Thoracic aorta (tissue), 2 donors: ENCODE data around the gene U2AF2. TPM values are rescaled to one million over a fixed set of nuclear protein-coding genes. Genes with fewer than 3 reads are reported as not detected.

Source experiments
- ATAC-seq: fragments of 150-250 bp; one replicate; pipeline ENCODE4 v1.8.0; 2017; ENCODE audit warnings: low read depth; ENCODE audit not compliant: insufficient number of reproducible peaks, low FRiP score
- DNase-seq: peaks from one replicate; pipeline ENCODE4 v3.0.0-alpha.2; 2020; ENCODE audit warnings: low spot score
- H3K27ac ChIP-seq, 2 donors: fragments of 200-600 bp; sonication (generic); 1 replicate in 1 of 2; 2 replicates in 1 of 2; pipeline ENCODE4 v1.5.1; 2016; ENCODE audit warnings: mild to moderate bottlenecking in 2 of 2, moderate library complexity in 2 of 2
- H3K27me3 ChIP-seq: fragments of 200-600 bp; sonication (generic); replicated peaks from 2 replicates; pipeline ENCODE4 v1.6.0; 2016; ENCODE audit warnings: mild to moderate bottlenecking; ENCODE audit not compliant: insufficient read depth
- H3K36me3 ChIP-seq: fragments of 200-600 bp; sonication (generic); one replicate; pipeline ENCODE4 v1.5.1; 2016
- H3K4me1 ChIP-seq, 2 donors: fragments of 200-600 bp; sonication (generic); 1 replicate in 1 of 2; 2 replicates in 1 of 2; pipeline versions ENCODE4 v1.5.1 to v1.6.0; 2016; ENCODE audit warnings: low read depth in 2 of 2, mild to moderate bottlenecking in 1 of 2; ENCODE audit not compliant: control insufficient read depth in 1 of 2
- H3K4me3 ChIP-seq: fragments of 200-600 bp; sonication (generic); 2 replicates; pipeline ENCODE4 v1.5.1; 2016; ENCODE audit warnings: mild to moderate bottlenecking
- H3K9me3 ChIP-seq: fragments of 200-600 bp; sonication (generic); 2 replicates; pipeline ENCODE4 v1.5.1; 2016
- total RNA-seq, 2 donors: library from RNA; depleted of rRNA; stranded (reverse); fragments of >200 nt; gene quantifications; one replicate each; pipeline versions ENCODE4 v1.1.0 to v1.2.3, GENCODE V29; 2016
- TF ChIP-seq, protein P1 (sequence below): fragments of 200-600 bp; sonication (generic); IDR thresholded peaks from one replicate; pipeline ENCODE4 v1.5.1; 2019; ENCODE audit warnings: antibody characterized with exemption

U2AF2 gene
- total RNA-seq, 2 donors from 2014 or later, result 77.3 to 106 TPM

- DNase-seq, result no peak
- Histone ChIP-seq H3K4me1 (peaks cover 32 to 47% of the 10 kb centered on the region in 2 donors), H3K27me3 (no peaks in the 10 kb centered on the region), H3K9me3 (no peaks in the 10 kb centered on the region), H3K36me3 (peaks cover 6% of the 10 kb centered on the region), H3K4me3 (peak within 1 kb of the TSS; percentile 96), H3K27ac (peak within 1 kb of the TSS; percentile 42 to 77)
- TF ChIP-seq, protein P1, sequence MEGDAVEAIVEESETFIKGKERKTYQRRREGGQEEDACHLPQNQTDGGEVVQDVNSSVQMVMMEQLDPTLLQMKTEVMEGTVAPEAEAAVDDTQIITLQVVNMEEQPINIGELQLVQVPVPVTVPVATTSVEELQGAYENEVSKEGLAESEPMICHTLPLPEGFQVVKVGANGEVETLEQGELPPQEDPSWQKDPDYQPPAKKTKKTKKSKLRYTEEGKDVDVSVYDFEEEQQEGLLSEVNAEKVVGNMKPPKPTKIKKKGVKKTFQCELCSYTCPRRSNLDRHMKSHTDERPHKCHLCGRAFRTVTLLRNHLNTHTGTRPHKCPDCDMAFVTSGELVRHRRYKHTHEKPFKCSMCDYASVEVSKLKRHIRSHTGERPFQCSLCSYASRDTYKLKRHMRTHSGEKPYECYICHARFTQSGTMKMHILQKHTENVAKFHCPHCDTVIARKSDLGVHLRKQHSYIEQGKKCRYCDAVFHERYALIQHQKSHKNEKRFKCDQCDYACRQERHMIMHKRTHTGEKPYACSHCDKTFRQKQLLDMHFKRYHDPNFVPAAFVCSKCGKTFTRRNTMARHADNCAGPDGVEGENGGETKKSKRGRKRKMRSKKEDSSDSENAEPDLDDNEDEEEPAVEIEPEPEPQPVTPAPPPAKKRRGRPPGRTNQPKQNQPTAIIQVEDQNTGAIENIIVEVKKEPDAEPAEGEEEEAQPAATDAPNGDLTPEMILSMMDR, result no peak
- ATAC-seq, result no peak
Measured at GRCh38 chr19:55647732-55648584, 6.9 kb upstream of the U2AF2 start, which contains the start of gene CCDC106. Gene CCDC106, plus strand, starts transcription at chr19:55648212. Its CDS starts 835 bp downstream, at chr19:55649047.

GRCh38 chr19:55648585-55649267 lies 6.1 kb upstream of the U2AF2 start:
- Histone ChIP-seq H3K4me3 (peak overlapping the region; percentile 96), H3K36me3 (peaks cover 6% of the 10 kb centered on the region), H3K4me1 (peaks cover 31 to 47% of the 10 kb centered on the region in 2 donors), H3K9me3 (no peaks in the 10 kb centered on the region), H3K27me3 (no peaks in the 10 kb centered on the region), H3K27ac (peak overlapping the region; percentile 42 to 77)
- no peak for DNase-seq
- TF ChIP-seq, protein P1, result no peak
- no peak for ATAC-seq

DNA sequence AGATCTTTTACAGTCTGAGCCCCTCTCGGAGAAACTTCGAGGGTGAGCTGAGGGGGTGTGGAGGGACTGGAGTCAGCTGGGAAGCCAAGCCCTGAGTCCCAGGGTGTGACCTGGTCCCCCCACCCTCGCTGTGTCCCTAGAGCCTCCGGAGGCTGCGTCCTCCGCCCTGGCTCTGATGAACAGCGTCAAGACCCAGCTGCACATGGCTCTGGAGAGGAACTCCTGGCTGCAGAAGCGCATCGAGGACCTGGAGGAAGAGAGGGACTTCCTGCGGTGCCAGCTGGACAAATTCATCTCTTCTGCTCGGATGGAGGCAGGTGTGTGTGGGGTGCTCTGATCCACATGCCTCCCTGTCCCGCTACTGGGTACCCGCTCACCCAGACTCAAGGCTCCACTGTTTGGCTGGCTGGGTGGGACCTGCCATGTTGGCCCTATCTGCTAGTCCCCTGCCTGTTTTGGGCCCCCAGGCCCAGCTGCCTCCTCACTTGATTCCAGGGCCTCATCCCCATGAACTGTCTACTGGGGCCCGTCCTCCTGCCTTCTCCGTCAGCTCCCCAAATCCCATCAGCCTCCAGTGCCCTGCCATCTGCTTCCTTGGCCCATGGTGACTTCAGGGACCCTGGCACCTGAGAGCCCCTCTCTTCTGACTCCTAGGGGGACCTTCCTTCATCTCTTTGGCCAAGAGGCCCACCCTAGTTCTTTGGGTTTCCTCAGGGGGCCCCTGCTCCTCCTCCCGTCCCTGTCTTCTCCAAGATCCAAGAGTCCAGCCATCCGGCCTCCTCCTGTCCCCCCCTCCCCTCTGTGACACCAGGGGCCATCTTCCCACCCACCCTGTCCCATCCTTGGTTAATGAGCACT lies 5.3 kb upstream of the U2AF2 start:
- H3K27ac ChIP-seq, result peak overlapping the region; percentile 42 to 77
- H3K9me3 ChIP-seq, result no peaks in the 10 kb centered on the region
- H3K27me3 ChIP-seq, result no peaks in the 10 kb centered on the region
- peaks cover 26 to 40% of the 10 kb centered on the region in 2 donors for H3K4me1 ChIP-seq
- peak overlapping the region; percentile 96 for H3K4me3 ChIP-seq
- TF ChIP-seq, protein P1, result no peak
- H3K36me3 ChIP-seq, result peaks cover 6% of the 10 kb centered on the region
- DNase-seq (no peak), ATAC-seq (no peak)

GRCh38 chr19:55650126-55650557 lies 4.7 kb upstream of the U2AF2 start:
- ATAC-seq (no peak), DNase-seq (no peak)
- no peaks in the 10 kb centered on the region for H3K27me3 ChIP-seq
- no peak overlapping the region for H3K4me3 ChIP-seq
- no peaks in the 10 kb centered on the region for H3K9me3 ChIP-seq
- peaks cover 23 to 33% of the 10 kb centered on the region in 2 donors for H3K4me1 ChIP-seq
- TF ChIP-seq, protein P1, result no peak
- peaks cover 4% of the 10 kb centered on the region for H3K36me3 ChIP-seq
- no peak overlapping the region for H3K27ac ChIP-seq
